Mucosa of gallbladder (tissue), 1 donor: Measurements from ENCODE around the gene NHSL2. TPM values are rescaled to one million over a fixed set of nuclear protein-coding genes. Genes with fewer than 3 reads are reported as not detected.
A peak's percentile ranks its signal among the peaks of the same experiment; 100 is the strongest.
"Not testable (repeated sequence)": the region's sequence is repeated elsewhere in the genome, so short reads cannot be mapped to it uniquely, and the experiment has no call there.

ENCODE experiments used
- DNase-seq: peaks from one replicate; pipeline ENCODE4 v3.0.0-alpha.2; 2020; ENCODE audit warnings: low spot score
- total RNA-seq: library from RNA; stranded (reverse); gene quantifications from one replicate; pipeline ENCODE4 v1.2.1, GENCODE V29; 2021
- donor health status: DM: no; HTN: no; CAD: no.

Gene NHSL2
- total RNA-seq, 1 donor from 2014 or later = 13.6 TPM

DNA sequence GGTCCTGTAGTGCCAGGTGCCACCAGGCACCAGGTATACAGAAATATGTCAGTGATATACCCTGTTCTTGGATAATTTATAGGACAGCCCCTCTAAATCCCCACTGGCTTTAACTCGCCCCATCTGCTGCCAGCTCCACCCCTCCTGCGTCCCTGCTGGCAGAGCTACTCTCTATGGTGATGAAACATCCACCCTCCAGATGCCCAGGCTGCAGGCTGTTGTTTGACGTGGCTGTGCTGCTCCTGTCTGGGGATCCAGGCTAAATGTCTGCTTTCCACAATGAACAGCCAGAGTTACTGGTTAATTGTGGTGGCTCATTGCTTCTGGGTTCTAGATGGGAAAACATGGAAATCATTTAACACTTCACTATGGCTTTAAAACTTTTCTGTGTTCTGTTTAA lies 12.9 kb downstream of the NHSL2 start:
- no peak for DNase-seq

DNA sequence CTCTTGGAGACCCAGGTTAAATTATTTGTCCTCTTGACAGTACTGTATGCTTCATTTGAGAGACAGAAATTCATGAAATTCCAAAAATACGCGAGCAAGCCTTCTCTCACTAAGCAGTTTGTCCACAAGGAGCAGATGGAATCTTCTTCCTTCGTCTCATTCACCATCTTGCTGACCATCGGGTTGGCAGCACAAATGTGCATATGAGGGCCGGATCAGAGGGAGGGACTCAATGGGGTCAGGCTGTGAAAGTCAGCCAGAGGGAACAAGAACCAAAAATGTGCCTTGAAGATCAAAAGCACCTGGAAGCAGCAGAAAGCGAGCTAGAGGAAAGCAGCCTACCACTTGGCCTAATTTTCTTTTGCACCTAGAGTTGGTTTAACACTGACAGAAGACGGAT lies 16.4 kb downstream of the NHSL2 start:
- DNase-seq = no peak

GRCh38 chrX:71928856-71929255 lies 18.2 kb downstream of the NHSL2 start:
- no peak for DNase-seq

DNA sequence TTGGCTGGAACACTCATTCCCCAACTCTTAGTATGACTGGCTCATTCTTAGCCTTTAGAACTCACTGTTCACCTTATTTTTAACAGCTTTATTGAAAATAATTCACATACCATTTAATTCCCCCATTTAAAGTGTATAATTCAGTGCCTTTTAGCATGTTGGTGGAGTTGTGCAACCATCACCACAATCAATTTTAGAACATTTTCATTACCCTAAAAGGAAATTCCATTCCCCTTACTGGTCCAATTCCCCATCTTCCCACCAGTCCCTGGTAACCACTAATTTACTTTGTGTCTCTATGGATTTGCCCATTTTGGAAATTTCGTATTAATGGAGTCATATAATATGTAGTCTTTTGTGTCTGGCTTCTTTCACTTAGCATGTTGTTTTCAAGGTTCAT lies 19.7 kb downstream of the NHSL2 start:
- no peak for DNase-seq

DNA sequence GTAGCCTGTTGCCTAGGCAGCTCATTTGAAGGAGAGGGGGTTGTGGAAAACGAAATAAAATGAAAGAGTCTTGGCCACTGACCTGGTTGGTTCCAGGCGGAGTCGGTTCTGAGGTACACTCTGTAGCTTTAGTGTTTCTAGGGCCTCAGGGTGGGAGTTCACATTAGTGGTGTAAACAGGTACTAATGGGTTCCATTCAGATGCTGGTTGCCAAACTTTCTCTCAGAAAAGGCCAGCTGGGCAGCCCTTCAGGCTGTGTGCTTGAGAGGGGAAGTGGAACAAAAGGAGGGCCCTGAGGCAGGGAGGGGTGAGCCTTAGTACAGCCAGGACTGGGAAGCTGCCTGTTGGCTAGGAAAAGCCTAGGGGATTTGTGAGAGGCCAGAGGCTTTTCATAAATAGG lies 24.8 kb downstream of the NHSL2 start:
- DNase-seq = no peak

DNA sequence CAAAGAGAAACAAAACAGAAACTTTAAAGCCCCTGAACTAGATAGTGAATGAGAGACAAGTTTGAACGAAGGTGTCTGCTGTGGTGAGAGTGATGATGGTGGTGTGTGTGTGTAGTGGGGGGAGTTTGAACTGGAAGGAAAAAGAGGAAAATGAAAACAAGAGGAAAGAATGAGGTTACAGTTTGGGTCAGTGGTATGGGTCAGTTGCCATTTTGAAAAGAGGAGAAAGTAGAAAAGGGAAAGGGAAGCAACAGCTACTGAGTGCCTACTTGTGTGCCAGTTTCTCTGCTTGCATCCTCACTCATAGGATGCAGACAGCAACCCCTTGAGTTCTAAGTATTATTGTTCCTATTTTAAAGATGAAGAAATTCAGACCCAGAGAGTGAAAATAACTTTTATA lies 26.0 kb downstream of the NHSL2 start:
- DNase-seq = no peak

- DNase-seq = no peak
Measured at GRCh38 chrX:71938371-71938770, 27.7 kb downstream of the NHSL2 start.

GRCh38 chrX:71941145-71941544 lies 30.5 kb downstream of the NHSL2 start:
- DNase-seq = no peak

DNA sequence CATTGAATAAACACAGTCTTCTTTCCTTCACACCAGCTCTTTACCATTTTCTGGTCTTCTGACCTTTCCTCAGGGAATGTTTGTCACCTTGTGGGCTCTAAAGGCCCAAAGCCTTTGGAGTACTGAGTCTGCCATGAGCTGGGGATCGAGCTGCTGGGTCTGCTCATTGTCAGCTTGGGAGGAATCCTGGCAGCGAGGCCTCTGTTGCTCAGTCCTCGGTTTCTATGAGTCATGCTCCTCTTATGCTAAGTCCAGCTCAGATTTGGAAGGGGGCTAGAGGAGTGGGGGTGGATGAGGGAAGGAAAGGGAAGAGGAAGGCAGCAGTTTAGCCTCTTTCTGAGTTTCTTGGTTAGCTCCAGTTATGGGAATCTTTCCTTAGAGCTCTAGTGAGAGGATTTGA lies 31.1 kb downstream of the NHSL2 start:
- peak; percentile 49 for DNase-seq

DNA sequence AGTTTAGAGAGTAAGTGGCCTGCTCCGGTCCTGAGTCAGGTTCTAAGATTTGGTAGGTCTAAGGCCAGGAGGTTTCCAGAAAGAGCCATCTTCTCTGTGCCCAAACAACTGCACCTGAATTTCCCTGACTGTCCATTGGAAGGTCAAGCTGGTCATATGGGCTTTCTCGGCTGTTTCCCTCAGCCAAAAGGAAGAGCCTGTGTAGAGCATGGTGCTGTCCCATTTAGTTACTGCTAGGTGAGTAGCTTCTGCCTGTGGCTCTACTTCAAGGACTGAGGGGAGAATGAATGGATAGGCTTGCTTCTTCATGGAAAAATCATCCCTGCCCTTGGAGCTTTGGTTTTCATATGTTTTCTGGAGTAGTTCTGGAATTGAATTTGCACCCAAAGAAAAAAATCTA lies 33.7 kb downstream of the NHSL2 start:
- no peak for DNase-seq

DNA sequence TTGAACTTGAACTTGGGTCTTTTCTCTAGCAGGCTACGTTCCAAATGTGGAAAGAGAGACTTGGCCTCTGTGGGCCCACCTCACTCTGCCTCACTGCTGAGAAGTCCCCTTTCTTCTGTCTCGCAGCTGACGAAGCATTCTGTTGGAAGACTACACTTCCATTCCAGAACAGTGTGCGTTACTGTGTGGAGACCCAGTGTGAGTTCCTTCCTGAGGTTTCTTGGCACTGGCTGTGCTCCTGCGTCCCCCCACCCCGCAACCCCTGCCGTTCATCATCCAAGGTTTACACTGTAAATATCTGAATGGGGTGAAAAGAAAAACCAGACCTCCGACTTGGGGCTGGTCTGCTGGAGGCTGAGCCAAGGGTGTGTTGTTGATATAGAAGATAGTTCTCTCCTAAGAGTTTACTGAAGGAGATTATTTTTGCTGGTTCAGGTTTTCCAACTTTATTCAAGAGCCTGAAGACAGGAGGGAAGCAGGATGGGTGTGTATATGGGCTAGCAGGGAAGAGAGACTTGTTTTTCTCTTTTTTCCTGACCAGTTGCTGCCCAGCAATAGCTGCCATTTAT lies 34.7 kb downstream of the NHSL2 start:
- DNase-seq = no peak

GRCh38 chrX:71949363-71949762 lies 38.7 kb downstream of the NHSL2 start:
- no peak for DNase-seq

DNA sequence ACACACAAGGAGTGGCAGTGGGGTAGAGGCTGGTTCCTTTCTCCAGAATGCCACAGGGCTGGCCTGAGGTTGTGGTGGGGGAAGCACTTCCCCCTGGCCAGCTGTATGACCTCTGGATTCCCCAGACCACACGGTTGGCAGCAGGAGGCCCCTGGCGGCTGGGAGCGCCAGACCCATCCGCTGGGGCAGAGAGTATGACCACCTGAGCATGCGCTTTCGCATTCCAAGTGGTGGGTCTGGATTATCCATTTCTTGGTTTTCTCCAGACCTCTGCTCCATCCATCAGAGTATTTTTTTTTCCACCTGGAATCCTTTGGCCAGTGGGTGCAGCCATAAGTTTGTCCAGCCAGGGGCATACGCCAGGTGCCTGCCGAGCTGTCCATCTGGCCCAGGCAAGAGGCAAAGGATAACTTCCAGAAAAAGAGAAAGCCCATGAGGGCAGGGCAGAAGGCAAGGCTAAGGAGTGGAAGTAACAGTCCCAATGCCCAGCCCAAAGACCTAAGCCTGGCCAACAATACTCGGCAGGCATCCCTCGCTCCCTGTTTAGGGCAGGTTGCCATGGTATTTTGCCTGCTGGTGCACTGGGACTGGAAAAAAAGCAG lies 39.3 kb downstream of the NHSL2 start:
- no peak for DNase-seq

- DNase-seq = no peak
Measured at GRCh38 chrX:71953391-71953790, 42.7 kb downstream of the NHSL2 start.

DNA sequence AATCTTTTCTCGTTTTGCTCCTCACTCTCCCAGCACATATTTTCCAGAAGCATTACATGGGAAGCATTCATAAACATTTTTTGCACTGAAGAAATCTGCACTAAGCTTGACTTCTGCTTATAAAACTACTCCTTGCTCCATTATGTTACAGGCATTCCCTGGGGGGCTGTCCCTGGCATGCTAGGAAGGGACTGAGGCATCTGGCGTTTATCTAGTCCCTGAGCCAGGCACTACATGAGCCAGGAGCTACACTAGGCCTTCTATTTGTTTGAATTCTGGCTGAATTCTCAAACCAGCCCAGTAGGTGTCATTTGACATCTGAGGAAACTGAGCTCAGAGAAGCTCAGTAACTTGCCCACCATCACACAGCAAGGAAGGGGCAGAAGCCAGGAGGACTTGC lies 43.3 kb downstream of the NHSL2 start:
- peak; percentile 23 for DNase-seq

GRCh38 chrX:71954458-71954857 lies 43.8 kb downstream of the NHSL2 start:
- DNase-seq = no peak

GRCh38 chrX:71955530-71956120 lies 45.0 kb downstream of the NHSL2 start:
- DNase-seq = no peak

- no peak for DNase-seq
Measured at GRCh38 chrX:71958281-71958675, 47.6 kb downstream of the NHSL2 start.

DNA sequence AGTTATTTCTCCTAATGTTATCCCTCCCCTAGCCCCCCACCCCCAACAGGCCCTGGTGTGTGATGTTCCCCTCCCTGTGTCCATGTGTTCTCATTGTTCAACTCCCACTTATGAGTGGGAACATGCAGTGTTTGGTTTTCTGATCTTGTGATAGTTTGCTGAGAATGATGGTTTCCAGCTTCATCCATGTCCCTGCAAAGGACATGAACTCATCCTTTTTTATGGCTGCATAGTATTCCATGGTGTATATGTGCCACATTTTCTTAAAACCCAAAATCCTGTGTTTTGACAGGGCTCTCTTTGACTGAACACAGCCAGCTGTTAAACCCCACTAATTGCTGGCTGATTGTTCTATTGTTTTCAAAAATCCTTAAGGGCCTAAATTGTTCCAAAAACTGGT lies 53.5 kb downstream of the NHSL2 start:
- DNase-seq = not testable (repeated sequence)

- DNase-seq = no peak
Measured at GRCh38 chrX:71974916-71975315, 64.3 kb downstream of the NHSL2 start.

DNA sequence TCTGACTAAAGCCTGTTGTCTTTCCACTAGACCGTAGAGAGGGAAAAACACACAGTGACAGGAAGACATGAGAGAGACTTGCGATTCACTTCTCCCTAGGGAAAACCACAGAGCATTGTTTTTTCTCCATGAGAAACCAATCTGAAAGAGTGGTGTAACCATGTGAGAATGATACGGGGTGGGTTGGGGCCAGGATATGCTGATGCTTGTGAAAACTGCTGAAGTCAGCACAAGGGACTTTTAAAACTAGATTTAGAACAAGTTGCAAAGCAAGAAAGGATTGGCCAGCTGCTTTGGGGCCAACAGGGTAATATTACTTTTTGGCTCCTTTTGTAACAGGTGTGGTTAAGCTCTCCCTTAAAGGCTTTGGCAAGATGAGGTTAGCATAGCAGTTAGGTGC lies 66.1 kb downstream of the NHSL2 start:
- no peak for DNase-seq

DNA sequence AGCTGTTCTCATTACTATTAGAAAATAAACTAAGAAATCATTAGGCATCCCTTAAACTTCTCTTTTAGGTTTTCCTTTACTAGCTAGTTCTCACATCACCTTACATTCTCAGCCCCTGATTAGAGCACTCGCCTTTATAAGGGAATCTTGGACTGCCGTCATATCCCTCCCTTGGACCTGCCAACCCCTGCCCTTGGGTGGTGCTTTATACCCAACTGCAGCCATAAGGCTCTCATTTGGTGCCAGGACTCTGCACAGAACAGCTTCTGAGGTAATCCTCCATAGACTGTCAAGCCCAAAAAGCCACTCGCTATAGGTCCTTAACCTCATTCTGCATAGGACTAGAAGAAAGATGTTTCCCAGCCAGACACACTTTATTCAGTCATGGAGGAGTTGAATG lies 67.5 kb downstream of the NHSL2 start:
- DNase-seq = no peak

- DNase-seq = no peak
Measured at GRCh38 chrX:71989768-71990426, 79.3 kb downstream of the NHSL2 start.
